Measurements from ENCODE around the gene KRT16. TPM values are rescaled to one million over a fixed set of nuclear protein-coding genes. Genes with fewer than 3 reads are reported as not detected.
"Not testable (repeated sequence)": the region's sequence is repeated elsewhere in the genome, so short reads cannot be mapped to it uniquely, and the experiment has no call there.

Gene KRT16
- total RNA-seq, 2 experiments from 2014 or later = not detected

DNA sequence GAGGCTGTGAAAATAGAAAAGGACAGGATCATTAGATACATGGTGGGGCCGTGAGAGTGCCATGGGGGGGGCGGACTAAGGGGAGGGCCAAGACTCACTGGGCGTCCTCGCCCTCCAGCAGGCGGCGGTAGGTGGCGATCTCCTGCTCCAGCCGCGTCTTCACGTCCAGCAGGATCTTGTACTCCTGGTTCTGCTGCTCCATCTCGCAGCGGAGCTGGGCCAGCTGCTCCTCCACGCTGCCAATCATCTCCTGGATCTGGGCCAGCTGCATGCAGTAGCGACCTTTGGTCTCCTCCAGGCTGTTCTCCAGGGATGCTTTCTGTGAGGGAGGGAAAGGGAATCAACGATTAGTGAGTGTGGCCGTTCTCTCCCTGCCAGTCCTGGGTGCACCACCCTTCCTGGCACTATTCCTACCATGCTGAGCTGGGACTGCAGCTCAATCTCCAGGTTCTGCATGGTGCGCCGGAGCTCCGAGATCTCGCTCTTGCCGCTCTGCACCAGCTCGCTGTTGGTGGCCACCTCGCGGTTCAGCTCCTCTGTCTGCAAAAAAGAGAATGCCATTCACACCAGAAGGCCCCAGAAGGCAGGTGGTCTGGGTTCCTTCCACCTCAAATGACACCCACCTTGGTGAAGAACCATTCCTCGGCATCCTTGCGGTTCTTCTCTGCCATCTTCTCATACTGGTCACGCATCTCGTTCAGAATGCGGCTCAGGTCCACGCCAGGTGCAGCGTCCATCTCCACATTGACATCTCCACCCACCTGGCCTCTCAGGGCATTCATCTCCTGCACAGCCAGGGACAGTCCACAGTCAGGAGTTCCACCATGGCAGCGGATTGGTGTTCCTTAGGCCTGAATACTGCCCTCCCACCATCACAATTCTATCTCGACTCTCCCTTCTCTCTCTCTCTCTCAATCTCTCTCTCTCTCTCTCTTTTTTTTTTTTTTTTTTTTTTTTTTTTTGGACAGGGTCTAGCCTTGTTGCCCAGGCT is 29.1 kb downstream of the KRT16 start:
- H3K27ac Mint-ChIP-seq = no peak overlapping the region
- no peak overlapping the region for H3K4me3 Mint-ChIP-seq
- peaks cover 3% of the 10 kb centered on the region for H3K4me1 Mint-ChIP-seq
- H3K27me3 Mint-ChIP-seq = peaks cover 11% of the 10 kb centered on the region
- ATAC-seq (ENCODE audit: low read depth) (no peak), DNase-seq (no peak)
- no peaks in the 10 kb centered on the region for H3K9me3 Mint-ChIP-seq
- no peaks in the 10 kb centered on the region for H3K36me3 Mint-ChIP-seq
- POLR2A ChIA-PET = no interaction called here

DNA sequence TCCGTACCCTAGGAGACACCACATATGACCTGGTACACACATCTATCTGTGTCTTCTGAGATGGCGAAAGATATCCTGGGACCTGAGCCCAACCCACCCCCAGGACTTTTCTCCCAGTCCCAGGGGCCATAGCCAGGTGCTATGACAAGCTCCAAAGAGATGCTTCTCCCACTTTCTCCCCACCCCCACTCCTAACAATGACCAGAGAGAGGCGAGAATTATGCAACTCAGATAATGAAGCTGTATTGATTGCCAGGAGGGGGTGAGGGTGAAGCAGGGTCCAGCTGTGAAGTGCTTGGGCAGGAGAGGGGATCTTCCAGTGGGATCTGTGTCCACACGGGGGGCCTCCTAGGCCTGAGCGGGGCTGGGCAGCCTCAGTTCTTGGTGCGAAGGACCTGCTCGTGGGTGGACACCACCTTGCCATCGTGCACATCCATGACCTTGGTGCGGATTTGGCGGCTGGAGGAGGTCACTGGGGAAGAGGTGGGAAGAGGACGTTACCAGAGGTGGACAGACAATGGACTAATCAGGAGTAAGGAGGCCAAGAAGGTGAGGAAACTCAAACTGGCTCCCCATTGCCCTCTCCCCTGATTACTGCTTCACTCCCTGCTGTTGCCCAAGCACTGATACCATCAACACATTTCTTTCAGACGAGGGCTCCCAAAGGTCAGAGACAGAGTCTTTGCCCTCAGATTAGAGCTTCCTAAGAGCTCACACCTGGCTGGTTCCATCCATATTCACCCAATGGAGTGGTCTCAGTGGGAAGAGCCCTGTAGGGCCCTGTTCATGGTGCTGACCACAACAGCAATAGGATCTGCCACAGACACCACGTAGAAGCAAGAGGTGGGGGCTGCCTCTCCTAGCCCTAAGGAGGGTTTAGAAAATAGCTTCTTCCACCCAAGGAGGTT is 30.3 kb downstream of the KRT16 start:
- POLR2A ChIA-PET; H3K27ac Mint-ChIP-seq; H3K36me3 Mint-ChIP-seq; H3K9me3 Mint-ChIP-seq; DNase-seq; H3K4me1 Mint-ChIP-seq; ATAC-seq (ENCODE audit: low read depth); H3K4me3 Mint-ChIP-seq: not testable (repeated sequence)
- H3K27me3 Mint-ChIP-seq = peaks cover 16% of the 10 kb centered on the region

DNA sequence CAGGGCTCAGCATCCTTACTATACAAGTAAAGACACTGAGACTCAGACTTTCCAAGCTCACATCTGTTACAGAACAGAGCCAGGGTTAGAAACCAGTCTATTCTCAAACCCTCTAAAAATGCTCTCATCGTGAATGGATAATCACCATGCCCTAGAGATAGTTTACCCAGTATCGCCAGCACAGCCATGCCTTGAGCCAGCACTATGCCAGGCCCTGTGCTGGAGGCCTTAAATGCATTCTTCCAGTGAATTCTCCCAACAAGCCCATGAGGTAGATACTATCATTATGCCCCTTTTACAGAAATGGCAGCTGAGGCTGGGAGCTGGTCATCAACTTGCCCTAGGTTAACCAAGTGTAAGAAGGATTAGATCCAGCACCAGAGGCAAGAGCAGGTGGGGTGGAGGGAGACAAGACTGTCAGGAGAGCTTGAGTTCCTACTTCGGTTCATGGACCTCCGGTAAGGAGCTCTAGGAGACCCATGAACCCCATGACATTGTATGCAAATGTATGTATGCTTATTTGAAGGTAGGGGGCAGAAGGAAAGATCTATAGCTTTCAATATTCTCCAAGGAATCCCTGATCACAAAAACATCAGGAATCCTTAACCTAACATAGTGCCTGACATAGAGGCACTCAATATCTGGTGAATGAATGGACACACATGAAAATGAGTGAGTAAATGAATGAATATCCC is 31.1 kb downstream of the KRT16 start:
- H3K27ac Mint-ChIP-seq = no peak overlapping the region
- H3K9me3 Mint-ChIP-seq = no peaks in the 10 kb centered on the region
- peaks cover 3% of the 10 kb centered on the region for H3K4me1 Mint-ChIP-seq
- H3K4me3 Mint-ChIP-seq = no peak overlapping the region
- DNase-seq = no peak
- POLR2A ChIA-PET = no interaction called here
- no peak for ATAC-seq (ENCODE audit: low read depth)
- no peaks in the 10 kb centered on the region for H3K36me3 Mint-ChIP-seq
- H3K27me3 Mint-ChIP-seq = peaks cover 16% of the 10 kb centered on the region

DNA sequence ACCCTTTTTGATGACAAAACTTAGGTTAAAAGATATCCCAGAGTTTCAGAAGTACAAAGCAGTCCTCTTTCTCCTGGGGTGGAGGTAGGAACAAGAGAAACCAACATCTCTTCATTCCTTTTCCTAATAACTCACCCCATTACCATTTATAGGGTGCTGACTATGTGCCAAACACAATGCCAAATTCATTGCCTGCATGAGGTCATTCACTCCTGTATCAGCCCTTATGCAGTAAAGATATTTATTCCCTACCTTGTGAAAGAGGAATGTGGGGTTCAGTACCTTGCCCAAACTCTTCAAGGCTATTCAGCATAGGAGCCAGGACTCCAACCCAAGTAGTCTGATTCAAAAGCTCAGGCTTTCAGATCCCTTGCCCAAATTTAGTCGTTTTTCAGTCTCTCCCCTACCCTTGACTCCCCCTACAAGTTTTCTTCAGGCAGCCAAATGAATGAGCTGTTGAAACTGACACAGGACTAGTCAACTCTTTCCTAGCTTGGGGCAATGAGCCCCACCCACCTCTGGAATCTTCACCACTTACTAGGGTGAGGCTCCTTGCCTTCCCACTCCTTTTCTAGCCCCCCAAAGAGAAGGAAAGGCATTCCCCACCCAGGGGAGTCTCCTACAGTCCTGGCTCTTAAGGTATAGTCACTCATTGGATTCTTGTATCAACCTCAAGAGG is 31.7 kb downstream of the KRT16 start:
- H3K36me3 Mint-ChIP-seq = no peaks in the 10 kb centered on the region
- H3K4me1 Mint-ChIP-seq = peaks cover 3% of the 10 kb centered on the region
- POLR2A ChIA-PET = no interaction called here
- no peak overlapping the region for H3K4me3 Mint-ChIP-seq
- no peak for DNase-seq
- peaks cover 16% of the 10 kb centered on the region for H3K27me3 Mint-ChIP-seq
- no peaks in the 10 kb centered on the region for H3K9me3 Mint-ChIP-seq
- ATAC-seq (ENCODE audit: low read depth) = no peak
- no peak overlapping the region for H3K27ac Mint-ChIP-seq

DNA sequence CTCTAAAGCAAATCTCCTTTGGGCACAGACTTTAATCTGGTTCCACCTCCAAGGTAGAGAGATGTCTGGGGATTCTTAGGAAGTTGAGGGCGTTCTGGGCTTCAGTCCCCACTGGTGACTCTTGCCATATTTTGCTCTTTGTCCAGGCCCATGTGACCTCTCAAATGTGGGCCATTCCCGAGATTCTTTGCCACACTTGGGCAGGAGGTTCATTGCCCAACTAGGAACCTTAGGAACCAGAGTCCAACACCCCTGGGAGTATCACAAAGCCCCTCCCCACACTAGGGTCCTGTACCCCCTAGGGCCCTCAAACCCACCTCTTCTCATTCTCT is 32.4 kb downstream of the KRT16 start:
- Mint-ChIP-seq H3K27ac (no peak overlapping the region), H3K4me1 (peaks cover 3% of the 10 kb centered on the region), H3K4me3 (no peak overlapping the region), H3K9me3 (no peaks in the 10 kb centered on the region), H3K36me3 (no peaks in the 10 kb centered on the region), H3K27me3 (peaks cover 16% of the 10 kb centered on the region)
- DNase-seq = no peak
- POLR2A ChIA-PET = no interaction called here
- no peak for ATAC-seq (ENCODE audit: low read depth)

DNA sequence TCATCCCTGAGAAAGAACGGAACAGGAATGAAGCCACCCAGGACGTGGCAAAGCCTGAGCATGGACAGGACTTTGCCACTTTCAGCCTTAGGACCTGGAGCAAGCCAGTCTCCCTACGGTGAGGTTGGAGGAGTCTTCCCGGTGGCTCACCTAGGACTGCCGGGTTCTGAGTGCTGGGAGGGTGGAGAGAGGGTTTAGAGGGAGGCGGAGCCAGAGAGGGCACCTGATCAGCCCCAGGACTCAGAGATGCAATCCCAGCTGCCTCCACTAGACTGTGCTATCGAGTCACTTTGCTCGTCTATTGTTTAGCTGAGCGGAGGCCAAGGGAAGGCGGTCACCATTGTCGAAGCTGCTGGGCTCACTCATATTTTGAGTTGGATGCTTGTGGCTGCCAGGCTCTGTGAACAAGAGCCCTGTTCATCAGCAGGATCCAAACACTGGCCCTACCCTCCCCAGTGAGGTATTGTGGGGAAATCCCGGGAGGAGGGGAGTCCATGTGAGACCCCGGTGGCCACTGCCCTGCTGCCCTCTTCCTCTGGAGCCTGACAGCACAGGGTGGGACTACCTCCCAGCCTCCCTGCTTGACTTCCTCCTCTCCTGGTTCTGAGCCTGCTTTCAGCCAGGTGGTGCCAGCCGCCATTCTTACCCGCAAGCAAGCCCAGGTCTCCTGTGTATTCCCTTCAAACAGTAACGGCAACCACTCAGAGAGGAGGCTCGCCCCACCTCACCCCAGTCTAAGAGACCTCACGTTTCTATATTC is 32.9 kb downstream of the KRT16 start:
- POLR2A ChIA-PET = no interaction called here
- Mint-ChIP-seq H3K4me1 (peaks cover 3% of the 10 kb centered on the region), H3K27ac (no peak overlapping the region), H3K27me3 (peaks cover 16% of the 10 kb centered on the region), H3K4me3 (no peak overlapping the region), H3K36me3 (no peaks in the 10 kb centered on the region), H3K9me3 (no peaks in the 10 kb centered on the region)
- ATAC-seq (ENCODE audit: low read depth) (peak; percentile 83), DNase-seq (peak; percentile 73)

DNA sequence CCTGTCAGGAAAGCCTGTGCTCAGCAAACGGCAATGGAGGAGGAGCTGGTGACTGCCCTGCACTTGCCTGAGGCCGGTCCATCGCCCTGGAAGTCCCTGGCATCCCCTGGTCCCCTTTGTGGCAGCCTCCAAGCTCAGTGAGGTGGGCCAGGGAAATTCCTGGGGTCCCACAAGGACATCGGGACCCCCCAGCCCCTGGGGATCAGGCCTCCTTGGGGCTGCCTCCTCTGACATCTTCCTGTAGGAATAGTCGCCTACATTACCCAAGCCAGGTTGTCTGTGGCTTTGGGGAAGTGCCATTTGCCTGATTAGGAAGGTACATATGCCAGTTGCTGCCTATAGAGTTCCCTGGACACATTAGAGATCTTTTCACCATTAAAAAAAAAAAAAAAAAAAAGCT is 33.6 kb downstream of the KRT16 start:
- H3K4me3 Mint-ChIP-seq = no peak overlapping the region

DNA sequence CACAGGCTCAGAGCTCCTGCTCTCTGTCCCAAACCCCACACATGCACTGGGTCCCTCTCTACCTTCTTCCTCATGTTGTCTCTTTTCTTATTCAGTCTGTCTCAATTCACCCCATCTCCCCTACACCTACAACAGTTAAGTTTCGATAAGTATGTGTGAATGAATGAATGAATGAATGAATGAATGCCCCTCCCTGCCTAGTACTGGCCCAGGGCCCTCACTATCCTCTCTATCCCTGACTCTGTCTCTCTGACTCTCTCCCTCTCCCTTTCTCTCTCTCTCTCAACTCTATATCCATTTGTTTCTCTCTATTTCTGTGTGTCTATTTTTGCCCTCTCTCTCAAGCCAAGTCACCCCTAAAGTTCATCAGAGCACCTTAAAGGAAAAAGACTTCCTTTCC is 34.0 kb downstream of the KRT16 start:
- no peak for DNase-seq
- no peak for ATAC-seq (ENCODE audit: low read depth)
- Mint-ChIP-seq H3K4me1 (peaks cover 3% of the 10 kb centered on the region), H3K36me3 (no peaks in the 10 kb centered on the region), H3K27me3 (peaks cover 16% of the 10 kb centered on the region), H3K9me3 (no peaks in the 10 kb centered on the region), H3K27ac (no peak overlapping the region), H3K4me3 (no peak overlapping the region)
- POLR2A ChIA-PET = interaction anchor here (0.5 kb wide), 1 partner anchor 71 kb away, joined by 4 read pairs; no protein-coding TSS in a partner anchor

More for the DNA sequence above, 33.6 kb downstream of the KRT16 start:
- ATAC-seq (ENCODE audit: low read depth) (no peak), DNase-seq (no peak)
- Mint-ChIP-seq H3K9me3 (no peaks in the 10 kb centered on the region), H3K36me3 (no peaks in the 10 kb centered on the region), H3K27ac (no peak overlapping the region), H3K4me1 (peaks cover 3% of the 10 kb centered on the region), H3K27me3 (peaks cover 16% of the 10 kb centered on the region)
- POLR2A ChIA-PET = no interaction called here

DNA sequence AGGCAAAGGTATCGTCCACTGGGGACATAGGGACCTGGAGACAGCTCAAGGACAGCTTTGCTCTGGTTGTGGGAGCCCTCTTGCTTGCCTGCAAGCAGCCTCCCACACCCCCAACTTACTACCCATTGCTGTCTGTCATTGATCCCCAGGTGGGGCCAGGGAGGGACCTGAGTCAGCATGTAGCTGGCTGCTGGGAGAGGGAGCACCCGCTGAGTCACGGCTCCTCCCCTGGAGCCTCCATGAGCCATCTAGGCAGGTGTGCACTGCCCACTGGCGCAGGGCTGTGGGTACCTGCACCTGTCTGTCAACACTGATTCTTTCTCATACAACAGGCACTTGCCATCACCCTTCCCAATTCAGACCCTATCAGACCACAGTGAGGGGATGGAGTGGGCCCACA is 35.8 kb downstream of the KRT16 start:
- not testable (repeated sequence) for H3K36me3 Mint-ChIP-seq; ATAC-seq (ENCODE audit: low read depth); H3K27ac Mint-ChIP-seq; DNase-seq; H3K4me1 Mint-ChIP-seq; H3K4me3 Mint-ChIP-seq; H3K9me3 Mint-ChIP-seq
- POLR2A ChIA-PET = interaction anchor here (0.8 kb wide), 1 partner anchor 113 kb away, joined by 3 read pairs; no protein-coding TSS in a partner anchor
- peaks cover 19% of the 10 kb centered on the region for H3K27me3 Mint-ChIP-seq

DNA sequence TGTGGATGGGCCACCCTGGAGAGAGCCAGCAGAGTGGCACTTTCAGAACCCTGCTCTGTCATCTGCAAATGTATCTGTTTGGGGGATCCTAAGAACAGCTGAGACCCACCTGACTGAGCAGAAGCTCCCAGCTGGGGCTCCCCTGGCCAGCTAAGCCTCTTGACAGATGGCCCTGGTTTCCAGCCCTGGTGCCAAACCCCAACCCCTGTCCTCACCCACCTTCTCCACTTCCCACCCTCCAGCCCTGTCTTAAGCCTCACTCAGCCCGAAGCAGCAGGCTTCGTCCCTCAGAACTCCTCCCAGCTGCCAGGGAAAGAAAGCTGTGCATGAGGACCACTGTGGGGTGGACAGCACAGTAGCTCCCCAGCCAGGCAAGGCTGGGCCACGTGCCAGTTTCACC is 37.2 kb downstream of the KRT16 start:
- Mint-ChIP-seq H3K36me3 (no peaks in the 10 kb centered on the region), H3K27ac (no peak overlapping the region), H3K9me3 (no peaks in the 10 kb centered on the region), H3K4me3 (no peak overlapping the region), H3K27me3 (peaks cover 18% of the 10 kb centered on the region), H3K4me1 (peaks cover 3% of the 10 kb centered on the region)
- ATAC-seq (ENCODE audit: low read depth) = no peak
- DNase-seq = no peak
- POLR2A ChIA-PET = no interaction called here

DNA sequence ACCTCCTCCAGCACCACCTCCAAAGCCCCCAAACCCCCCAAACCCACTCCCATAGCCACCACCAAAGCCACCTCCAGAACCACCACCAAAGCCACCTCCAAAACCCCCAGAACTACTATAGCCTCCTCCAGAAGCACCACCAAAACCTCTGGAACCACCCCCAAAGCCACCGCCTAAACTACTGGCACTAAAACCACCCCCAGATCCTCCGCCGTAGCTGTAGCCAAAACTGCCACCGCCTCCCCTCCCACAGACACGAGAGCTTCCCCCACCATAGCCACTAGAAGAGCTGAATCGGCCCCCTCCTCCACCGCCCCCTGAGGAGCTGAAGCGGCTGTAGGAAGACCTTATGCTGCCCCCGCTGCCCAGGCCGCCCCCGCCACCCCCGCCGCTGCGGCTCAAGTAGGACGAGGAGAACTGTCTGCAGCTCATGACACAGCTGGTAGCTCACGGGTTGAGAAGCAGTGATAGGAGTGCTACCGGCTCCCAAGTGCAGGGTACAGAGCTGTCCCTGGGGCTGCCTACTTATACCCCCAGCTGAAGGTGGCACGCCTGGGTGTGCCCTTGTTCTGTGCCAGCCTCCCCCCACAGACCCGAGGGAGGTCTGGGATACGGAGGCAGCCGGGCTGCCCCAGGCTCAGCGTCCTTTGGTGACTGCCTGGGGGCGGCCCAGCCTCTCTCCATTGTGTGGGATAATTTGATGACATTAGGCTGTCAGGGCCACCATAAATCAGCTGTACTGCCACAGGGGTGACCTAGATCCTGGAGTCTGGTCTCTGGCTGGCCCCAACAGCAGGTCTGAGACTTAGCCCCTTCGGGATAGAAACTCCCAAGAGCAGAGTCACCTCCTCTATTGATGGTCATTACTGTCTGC is 40.8 kb downstream of the KRT16 start, which contains the start of gene KRT9:
Gene KRT9 (minus strand): TSS at position 499 of the 874 bp plus-strand sequence. CDS start 67 bp downstream, at position 432.
- peaks cover 13% of the 10 kb centered on the region for H3K9me3 Mint-ChIP-seq
- H3K27me3 Mint-ChIP-seq = peaks cover 13% of the 10 kb centered on the region
- H3K27ac Mint-ChIP-seq = no peak within 1 kb of the TSS
- peaks cover 4% of the 10 kb centered on the region for H3K36me3 Mint-ChIP-seq
- DNase-seq (no peak), ATAC-seq (ENCODE audit: low read depth) (no peak)
- POLR2A ChIA-PET = no interaction called here
- no peak within 1 kb of the TSS for H3K4me3 Mint-ChIP-seq
- peaks cover 4% of the 10 kb centered on the region for H3K4me1 Mint-ChIP-seq

Data from activated naive CD8-positive, alpha-beta T cell treated with anti-CD3 and anti-CD28 coated beads, Interleukin-2, amount 10 ng/mL, durations not matched to agents 7 days and 5 days (primary cell).